Caco-2 (cell line): Measurements from ENCODE around the gene FAM118B. TPM values are rescaled to one million over a fixed set of nuclear protein-coding genes. Genes with fewer than 3 reads are reported as not detected.

Experiments used
- BruUV-seq: library from RNA; stranded (reverse); fragments of 400-500 nt; replicated peaks from 2 replicates; lab custom pipeline; 2021; lab: Mats Ljungman, UMichigan
- CTCF ChIA-PET: fragments of 300-600 bp; sonication (Branson Sonifier 250); formaldehyde crosslinking; loops from one replicate; lab custom pipeline; 2022; ENCODE audit warnings: antibody characterized with exemption; lab: Charles Lee
- POLR2A ChIA-PET: fragments of 300-600 bp; sonication (Branson Sonifier 250); formaldehyde crosslinking; loops from one replicate; lab custom pipeline; 2022; ENCODE audit warnings: antibody characterized with exemption; lab: Charles Lee
- DNase-seq, 2 experiments: peaks; one replicate each; pipeline versions ENCODE4 v3.0.0 to v3.0.0-alpha.2; 2020 to 2022
- H3K27me3 ChIP-seq: replicated peaks from 2 replicates; pipeline ENCODE4 v1.6.0; 2011; ENCODE audit warnings: low read length; ENCODE audit not compliant: control insufficient read depth, insufficient read depth
- H3K36me3 ChIP-seq: 2 replicates; pipeline ENCODE4 v1.5.1; 2011; ENCODE audit warnings: low read length; ENCODE audit not compliant: control insufficient read depth, insufficient read depth
- H3K4me1 ChIP-seq: fragments of 250-450 bp; sonication (Bioruptor Pico); 2 replicates; pipeline ENCODE4 v1.5.1; 2020; ENCODE audit warnings: mild to moderate bottlenecking
- H3K4me3 ChIP-seq: 2 replicates; pipeline ENCODE4 v1.5.1; 2011; ENCODE audit warnings: low read depth, mild to moderate bottlenecking, control low read depth, low read length
- H3K9me3 ChIP-seq: fragments of 250-450 bp; sonication (Bioruptor Pico); 2 replicates; pipeline ENCODE4 v1.5.1; 2020; ENCODE audit warnings: mild to moderate bottlenecking, moderate library complexity
- H3K27ac Mint-ChIP-seq: one replicate; pipeline ENCODE4 v1.8.0; 2022; ENCODE audit warnings: mixed read lengths; ENCODE audit not compliant: unreplicated experiment
- H3K27me3 Mint-ChIP-seq: one replicate; pipeline ENCODE4 v1.8.0; 2022; ENCODE audit warnings: mixed read lengths; ENCODE audit not compliant: insufficient read depth, unreplicated experiment
- H3K36me3 Mint-ChIP-seq: one replicate; pipeline ENCODE4 v1.8.0; 2022; ENCODE audit warnings: mild to moderate bottlenecking, mixed read lengths; ENCODE audit not compliant: insufficient read depth, unreplicated experiment
- H3K4me1 Mint-ChIP-seq: one replicate; pipeline ENCODE4 v1.8.0; 2022; ENCODE audit warnings: low read depth, mixed read lengths; ENCODE audit not compliant: unreplicated experiment
- H3K4me3 Mint-ChIP-seq: one replicate; pipeline ENCODE4 v1.8.0; 2022; ENCODE audit warnings: mild to moderate bottlenecking, moderate library complexity, mixed read lengths; ENCODE audit not compliant: unreplicated experiment
- H3K9me3 Mint-ChIP-seq: one replicate; pipeline ENCODE4 v1.8.0; 2022; ENCODE audit warnings: mixed read lengths; ENCODE audit not compliant: unreplicated experiment
- CTCF ChIP-seq, 2 experiments: fragments of 200-600 bp in 1 of 2; IDR thresholded peaks; 1 replicate in 1 of 2; 2 replicates in 1 of 2; pipeline versions ENCODE4 v1.5.1 to v1.8.0; 2011 to 2022; ENCODE audit warnings: antibody characterized with exemption in 1 of 2, control low read depth in 1 of 2, inconsistent platforms in 1 of 2, low read depth in 1 of 2, low read length in 1 of 2, mild to moderate bottlenecking in 1 of 2, moderate library complexity in 1 of 2; ENCODE audit not compliant: insufficient read depth in 1 of 2, severe bottlenecking in 1 of 2, unreplicated experiment in 1 of 2
- intact Hi-C: fragments of 100-400 bp; cut with micrococcal nuclease; formaldehyde crosslinking; loops from one replicate; pipeline ENCODE4 v1.10.0; 2022; ENCODE audit not compliant: unreplicated experiment
- total RNA-seq: library from RNA; stranded (reverse); gene quantifications from 2 replicates; pipeline ENCODE4 v1.2.3, GENCODE V29; 2022

FAM118B gene
- total RNA-seq, 1 experiment from 2014 or later: 36.5 TPM

GRCh38 chr11:126229858-126230540 lies 18.4 kb downstream of the FAM118B start:
- Histone ChIP-seq H3K4me3 (no peak overlapping the region), H3K27me3 (no peaks in the 10 kb centered on the region), H3K9me3 (0 out of 2 replicates have a peak, but pooled peaks cover 3% of the 10 kb centered on the region), H3K36me3 (no peaks in the 10 kb centered on the region), H3K4me1 (no peaks in the 10 kb centered on the region)
- Mint-ChIP-seq H3K9me3 (peaks cover 13% of the 10 kb centered on the region), H3K4me3 (no peak overlapping the region), H3K27me3 (no peaks in the 10 kb centered on the region), H3K4me1 (no peaks in the 10 kb centered on the region), H3K27ac (no peak overlapping the region), H3K36me3 (peaks cover 17% of the 10 kb centered on the region)
- ChIA-PET POLR2A (interaction anchor here (0.9 kb wide), 1 partner anchor 18 kb away, joined by 3 read pairs; the partner anchor contains the start of genes FAM118B and RPUSD4), CTCF (no interaction called here)
- no peak for TF ChIP-seq CTCF (IDR thresholded peaks at IDR 0.05; ENCODE audit: insufficient read depth in 1 of 2, low read depth in 1 of 2, low read length in 1 of 2, severe bottlenecking in 1 of 2, unreplicated experiment in 1 of 2)
- intact Hi-C loops: no loop called here
- BruUV-seq: TSS peak; percentile 11
- no peak for DNase-seq

- no peak for DNase-seq
- Histone ChIP-seq H3K36me3 (no peaks in the 10 kb centered on the region), H3K4me1 (no peaks in the 10 kb centered on the region), H3K4me3 (no peak overlapping the region), H3K9me3 (no peaks in the 10 kb centered on the region), H3K27me3 (no peaks in the 10 kb centered on the region)
- H3K36me3 Mint-ChIP-seq: peaks cover 12% of the 10 kb centered on the region
- intact Hi-C loops: no loop called here
- CTCF ChIA-PET: no interaction called here
- TF ChIP-seq CTCF (IDR thresholded peaks at IDR 0.05; ENCODE audit: insufficient read depth in 1 of 2, low read depth in 1 of 2, low read length in 1 of 2, severe bottlenecking in 1 of 2, unreplicated experiment in 1 of 2): no peak
- POLR2A ChIA-PET: no interaction called here
- H3K27me3 Mint-ChIP-seq: no peaks in the 10 kb centered on the region
- no TSS peak for BruUV-seq
- no peak overlapping the region for H3K4me3 Mint-ChIP-seq
- H3K9me3 Mint-ChIP-seq: no peaks in the 10 kb centered on the region
- no peak overlapping the region for H3K27ac Mint-ChIP-seq
- H3K4me1 Mint-ChIP-seq: no peaks in the 10 kb centered on the region
Measured at GRCh38 chr11:126231725-126232459, 20.3 kb downstream of the FAM118B start.

- CTCF ChIA-PET: no interaction called here
- no peaks in the 10 kb centered on the region for H3K27me3 ChIP-seq
- no peak overlapping the region for H3K4me3 ChIP-seq
- H3K36me3 ChIP-seq: no peaks in the 10 kb centered on the region
- Mint-ChIP-seq H3K4me3 (no peak overlapping the region), H3K4me1 (no peaks in the 10 kb centered on the region), H3K36me3 (peaks cover 14% of the 10 kb centered on the region), H3K9me3 (no peaks in the 10 kb centered on the region), H3K27me3 (no peaks in the 10 kb centered on the region), H3K27ac (no peak overlapping the region)
- POLR2A ChIA-PET: no interaction called here
- TF ChIP-seq CTCF (IDR thresholded peaks at IDR 0.05; ENCODE audit: insufficient read depth in 1 of 2, low read depth in 1 of 2, low read length in 1 of 2, severe bottlenecking in 1 of 2, unreplicated experiment in 1 of 2): no peak
- DNase-seq: no peak
- intact Hi-C loops: no loop called here
- no TSS peak for BruUV-seq
- H3K4me1 ChIP-seq: no peaks in the 10 kb centered on the region
- no peaks in the 10 kb centered on the region for H3K9me3 ChIP-seq
Measured at GRCh38 chr11:126232683-126233082, 21.1 kb downstream of the FAM118B start.
